Effector memory CD4-positive, alpha-beta T cell (primary cell): Measurements from ENCODE around the gene NDC1.

ENCODE experiments used
- DNase-seq, 3 donors: peaks; one replicate each; pipeline ENCODE4 v3.0.0-alpha.2; 2020
- H3K27ac ChIP-seq: 2 replicates; pipeline ENCODE4 v1.7.0; 2013; ENCODE audit warnings: mild to moderate bottlenecking, low read length, moderate library complexity; ENCODE audit not compliant: insufficient read depth, poor library complexity, severe bottlenecking
- H3K27me3 ChIP-seq: replicated peaks from 2 replicates; pipeline ENCODE4 v1.7.0; 2013; ENCODE audit warnings: mild to moderate bottlenecking, low read length; ENCODE audit not compliant: insufficient read depth, control insufficient read depth, poor library complexity, severe bottlenecking
- H3K36me3 ChIP-seq: 2 replicates; pipeline ENCODE4 v1.7.0; 2013; ENCODE audit warnings: mild to moderate bottlenecking, low read length, moderate library complexity; ENCODE audit not compliant: control insufficient read depth, insufficient read depth
- H3K4me1 ChIP-seq: 2 replicates; pipeline ENCODE4 v1.7.0; 2013; ENCODE audit warnings: low read length, mild to moderate bottlenecking; ENCODE audit not compliant: control insufficient read depth, insufficient read depth, poor library complexity, severe bottlenecking
- H3K4me3 ChIP-seq: 2 replicates; pipeline ENCODE4 v1.7.0; 2013; ENCODE audit warnings: low read length, low read depth, mild to moderate bottlenecking; ENCODE audit not compliant: insufficient read depth, poor library complexity, severe bottlenecking
- H3K9me3 ChIP-seq: 2 replicates; pipeline ENCODE4 v1.7.0; 2013; ENCODE audit warnings: mild to moderate bottlenecking, low read length, moderate library complexity; ENCODE audit not compliant: control insufficient read depth

The NDC1 gene

GRCh38 chr1:53735261-53735660, 102.8 kb downstream of the NDC1 start:
- Histone ChIP-seq H3K9me3 (no peaks in the 10 kb centered on the region), H3K4me1 (peaks cover 4% of the 10 kb centered on the region), H3K4me3 (no peak overlapping the region), H3K36me3 (no peaks in the 10 kb centered on the region), H3K27ac (no peak overlapping the region), H3K27me3 (peaks cover 15% of the 10 kb centered on the region)
- no peak for DNase-seq

GRCh38 chr1:53734650-53735211, 103.4 kb downstream of the NDC1 start:
- Histone ChIP-seq H3K36me3 (no peaks in the 10 kb centered on the region), H3K27ac (no peak overlapping the region), H3K4me3 (no peak overlapping the region), H3K9me3 (no peaks in the 10 kb centered on the region), H3K4me1 (peaks cover 4% of the 10 kb centered on the region), H3K27me3 (peaks cover 15% of the 10 kb centered on the region)
- DNase-seq = no peak

DNA sequence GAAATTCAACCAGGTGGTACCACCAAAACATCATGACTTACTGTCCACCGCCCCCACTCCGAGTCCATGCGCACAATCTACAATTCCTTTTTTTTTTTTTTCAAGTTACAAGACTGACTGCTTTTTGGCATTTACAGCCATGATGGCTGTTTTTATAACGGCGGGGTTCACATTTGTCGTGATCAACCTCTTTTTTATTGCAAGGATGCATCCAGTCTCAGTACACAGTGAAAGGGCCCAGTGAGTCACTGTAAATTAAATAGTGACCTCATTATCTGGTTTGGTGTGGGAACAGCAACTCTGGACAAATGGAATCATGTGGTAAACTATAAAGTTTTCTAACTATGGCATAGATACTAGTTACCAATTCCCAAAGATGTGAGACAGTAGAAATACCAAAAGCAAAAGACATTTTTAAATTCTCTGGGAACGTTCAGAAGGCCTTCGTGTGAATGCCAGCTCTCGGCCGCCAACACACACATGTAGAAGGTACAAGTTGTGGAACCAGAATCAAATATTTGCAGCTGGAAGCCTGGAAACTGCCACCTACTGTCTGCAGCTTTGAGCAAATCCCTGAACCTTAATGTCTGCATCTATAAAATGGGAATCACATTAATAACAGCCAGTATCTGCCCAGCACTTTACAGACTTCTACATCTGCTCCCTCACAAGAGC, 104.0 kb downstream of the NDC1 start:
- Histone ChIP-seq H3K9me3 (no peaks in the 10 kb centered on the region), H3K27me3 (peaks cover 15% of the 10 kb centered on the region), H3K4me3 (no peak overlapping the region), H3K36me3 (no peaks in the 10 kb centered on the region), H3K27ac (no peak overlapping the region), H3K4me1 (peaks cover 4% of the 10 kb centered on the region)
- no peak for DNase-seq

DNA sequence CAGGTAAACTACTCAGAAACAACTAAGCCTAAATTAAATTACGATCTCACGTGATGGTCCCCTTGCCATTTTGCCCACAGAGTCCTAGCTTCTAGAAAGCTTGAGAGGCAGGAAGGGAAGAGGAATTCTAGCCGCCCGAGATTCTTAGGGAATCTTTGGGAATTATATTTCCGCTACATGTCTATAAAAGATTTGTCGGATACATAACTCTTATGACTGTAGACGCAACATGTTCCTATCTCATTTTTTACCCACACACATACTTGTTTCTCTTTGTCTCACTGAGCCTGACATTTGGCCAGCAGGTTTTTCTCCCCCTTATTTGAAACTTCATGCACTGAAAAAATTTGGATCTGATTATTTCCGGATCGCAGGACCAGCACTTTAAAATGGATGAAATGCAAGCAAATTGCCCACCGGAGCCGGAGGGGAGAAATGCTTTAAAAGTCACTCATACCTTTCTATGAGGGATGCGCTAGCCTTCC, 104.6 kb downstream of the NDC1 start:
- no peak overlapping the region for H3K27ac ChIP-seq
- H3K9me3 ChIP-seq = no peaks in the 10 kb centered on the region
- H3K4me1 ChIP-seq = peaks cover 4% of the 10 kb centered on the region
- H3K4me3 ChIP-seq = no peak overlapping the region
- peaks cover 12% of the 10 kb centered on the region for H3K27me3 ChIP-seq
- DNase-seq = no peak
- H3K36me3 ChIP-seq = no peaks in the 10 kb centered on the region

- H3K27ac ChIP-seq = no peak overlapping the region
- H3K36me3 ChIP-seq = no peaks in the 10 kb centered on the region
- DNase-seq = no peak
- peaks cover 6% of the 10 kb centered on the region for H3K27me3 ChIP-seq
- no peak overlapping the region for H3K4me3 ChIP-seq
- no peaks in the 10 kb centered on the region for H3K4me1 ChIP-seq
- no peaks in the 10 kb centered on the region for H3K9me3 ChIP-seq
Observed at GRCh38 chr1:53732912-53733317, 105.2 kb downstream of the NDC1 start.

- DNase-seq = no peak
- Histone ChIP-seq H3K27ac (no peak overlapping the region), H3K27me3 (peaks cover 4% of the 10 kb centered on the region), H3K9me3 (no peaks in the 10 kb centered on the region), H3K4me3 (no peak overlapping the region), H3K36me3 (no peaks in the 10 kb centered on the region), H3K4me1 (no peaks in the 10 kb centered on the region)
Observed at GRCh38 chr1:53732409-53732808, 105.7 kb downstream of the NDC1 start.

GRCh38 chr1:53731779-53732305, 106.3 kb downstream of the NDC1 start:
- H3K27ac ChIP-seq = no peak overlapping the region
- H3K4me1 ChIP-seq = no peaks in the 10 kb centered on the region
- DNase-seq = no peak
- H3K27me3 ChIP-seq = no peaks in the 10 kb centered on the region
- H3K4me3 ChIP-seq = no peak overlapping the region
- H3K9me3 ChIP-seq = no peaks in the 10 kb centered on the region
- no peaks in the 10 kb centered on the region for H3K36me3 ChIP-seq

- Histone ChIP-seq H3K4me1 (no peaks in the 10 kb centered on the region), H3K27ac (no peak overlapping the region), H3K4me3 (no peak overlapping the region), H3K36me3 (no peaks in the 10 kb centered on the region), H3K27me3 (no peaks in the 10 kb centered on the region), H3K9me3 (no peaks in the 10 kb centered on the region)
- no peak for DNase-seq
Observed at GRCh38 chr1:53731043-53731600, 107.0 kb downstream of the NDC1 start.

DNA sequence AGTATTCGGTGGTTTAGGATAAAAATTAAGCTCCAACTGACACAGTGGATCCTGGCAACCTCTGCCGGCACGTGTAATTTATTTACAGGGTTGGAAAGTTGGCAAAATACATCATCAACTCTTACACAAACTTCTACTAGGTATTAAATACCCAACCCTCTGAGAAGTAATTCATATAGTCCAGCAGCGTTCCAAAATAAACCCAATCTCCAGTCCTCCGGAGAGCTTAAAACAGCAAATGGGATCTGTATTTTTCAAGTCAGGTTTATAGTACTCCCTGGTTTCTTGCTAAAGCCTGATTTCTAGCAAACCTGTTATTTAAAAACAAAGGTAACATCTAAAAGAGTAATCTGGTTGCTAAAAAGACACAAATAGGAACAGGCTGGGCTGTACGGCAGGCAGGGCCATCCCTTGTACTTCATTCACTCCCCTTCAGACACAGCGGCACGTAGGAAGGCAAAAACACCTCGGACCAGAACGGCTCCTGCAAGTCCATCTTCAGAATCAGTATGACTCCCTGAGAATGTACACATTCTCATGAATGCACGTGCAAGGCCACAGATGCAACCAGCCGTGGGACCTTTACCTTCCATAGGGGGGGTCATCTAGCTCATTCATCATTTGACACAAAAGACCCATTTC, 107.8 kb downstream of the NDC1 start:
- H3K4me3 ChIP-seq = no peak overlapping the region
- H3K27me3 ChIP-seq = no peaks in the 10 kb centered on the region
- no peaks in the 10 kb centered on the region for H3K4me1 ChIP-seq
- no peak overlapping the region for H3K27ac ChIP-seq
- no peak for DNase-seq
- H3K9me3 ChIP-seq = no peaks in the 10 kb centered on the region
- H3K36me3 ChIP-seq = no peaks in the 10 kb centered on the region
